ENCODE measurements around the gene IPP.
"Not testable (repeated sequence)": the region's sequence is repeated elsewhere in the genome, so short reads cannot be mapped to it uniquely, and the experiment has no call there.

The IPP gene

DNA sequence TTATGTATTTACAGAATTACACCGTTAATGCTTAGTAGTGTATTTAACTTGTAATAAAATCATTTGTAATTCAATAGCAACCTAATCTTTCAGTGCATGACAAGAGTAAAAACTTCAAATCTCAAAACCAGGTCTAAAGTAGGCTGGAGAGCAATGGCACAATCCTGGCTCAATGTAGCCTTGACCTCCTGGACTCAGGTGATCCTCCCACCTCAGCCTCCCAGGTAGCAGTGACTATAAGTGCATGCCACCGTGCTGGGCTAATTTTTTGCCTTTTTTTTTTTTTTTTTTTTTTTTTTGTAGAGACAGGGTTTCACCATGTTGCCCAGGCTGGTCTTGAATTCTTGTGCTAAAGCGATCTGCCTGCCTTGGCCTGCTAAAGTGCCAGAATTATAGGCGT lies 11.3 kb downstream of the IPP start:
- DNase-seq = no peak

DNA sequence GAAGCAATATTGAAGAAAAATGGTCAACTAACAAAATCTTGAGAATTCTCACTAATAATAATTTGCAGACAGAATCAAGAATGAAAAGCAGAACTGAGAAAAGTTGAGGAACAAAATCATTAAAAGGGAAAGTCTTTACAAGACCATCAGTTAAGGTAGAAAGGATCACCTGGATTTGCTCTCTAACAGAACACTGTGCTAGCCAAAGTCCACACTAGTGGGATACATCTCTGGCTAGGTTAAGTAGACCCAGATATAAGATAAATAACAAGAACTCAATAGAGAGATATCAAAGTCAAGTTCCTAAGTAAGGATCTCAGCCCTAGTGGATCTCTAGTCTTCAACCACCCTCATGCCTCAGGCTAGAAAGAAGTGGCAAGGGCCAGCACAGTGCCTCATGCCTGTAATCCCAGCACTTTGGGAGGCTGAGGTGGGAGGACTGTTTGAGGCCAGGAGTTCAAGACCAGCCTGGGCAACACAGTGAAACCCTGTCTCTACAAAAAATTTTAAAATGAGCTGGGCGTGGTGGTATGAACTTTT lies 19.6 kb downstream of the IPP start:
- DNase-seq = no peak

DNA sequence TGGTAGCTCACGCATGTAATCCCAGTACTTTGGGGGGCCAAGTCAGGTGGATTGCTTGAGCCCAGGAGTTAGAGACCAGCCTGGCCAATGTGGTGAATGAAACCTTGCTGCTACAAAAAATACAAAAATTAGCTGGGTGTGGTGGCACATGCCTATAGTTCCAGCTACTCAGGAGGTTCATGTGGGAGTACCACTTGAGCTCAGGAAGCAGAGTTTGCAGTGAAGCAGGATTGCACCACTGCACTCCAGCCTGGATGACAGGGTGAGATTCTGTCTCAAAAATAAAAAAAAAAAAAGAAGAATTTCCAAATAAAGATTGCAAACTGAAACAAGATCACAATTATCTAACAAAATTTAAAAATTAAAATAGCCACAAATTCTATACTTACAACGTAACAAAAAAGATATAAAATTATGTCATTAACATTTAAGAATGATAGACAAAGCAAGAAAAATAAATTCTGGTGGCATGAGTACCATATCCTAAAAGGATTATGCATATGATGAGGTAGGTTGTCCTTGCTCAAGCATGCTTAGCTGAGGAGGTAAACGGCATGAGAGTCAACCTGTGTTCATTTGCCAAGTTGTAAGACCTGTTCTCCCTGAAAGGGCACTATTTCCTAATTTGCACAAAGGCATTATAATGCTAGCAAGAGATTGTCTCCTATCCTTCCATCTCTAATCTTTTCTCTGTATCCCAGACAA lies 20.2 kb downstream of the IPP start:
- DNase-seq = no peak

DNA sequence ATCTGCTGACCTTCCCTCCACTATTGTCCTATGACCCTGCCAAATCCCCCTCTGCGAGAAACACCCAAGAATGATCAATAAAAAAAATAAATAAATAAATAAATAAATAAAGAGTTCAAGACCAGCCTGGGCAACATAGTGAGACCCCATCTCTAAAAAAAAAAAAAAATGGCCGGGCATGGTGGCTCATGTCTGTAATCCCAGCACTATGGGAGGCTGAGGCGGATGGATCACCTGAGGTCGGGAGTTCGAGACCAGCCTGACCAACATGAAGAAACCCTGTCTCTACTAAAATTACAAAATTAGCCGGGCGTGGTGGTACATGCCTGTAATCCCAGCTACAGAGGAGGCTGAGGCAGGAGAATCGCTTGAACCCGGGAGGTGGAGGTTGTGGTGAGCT lies 24.4 kb downstream of the IPP start:
- DNase-seq = not testable (repeated sequence)

DNA sequence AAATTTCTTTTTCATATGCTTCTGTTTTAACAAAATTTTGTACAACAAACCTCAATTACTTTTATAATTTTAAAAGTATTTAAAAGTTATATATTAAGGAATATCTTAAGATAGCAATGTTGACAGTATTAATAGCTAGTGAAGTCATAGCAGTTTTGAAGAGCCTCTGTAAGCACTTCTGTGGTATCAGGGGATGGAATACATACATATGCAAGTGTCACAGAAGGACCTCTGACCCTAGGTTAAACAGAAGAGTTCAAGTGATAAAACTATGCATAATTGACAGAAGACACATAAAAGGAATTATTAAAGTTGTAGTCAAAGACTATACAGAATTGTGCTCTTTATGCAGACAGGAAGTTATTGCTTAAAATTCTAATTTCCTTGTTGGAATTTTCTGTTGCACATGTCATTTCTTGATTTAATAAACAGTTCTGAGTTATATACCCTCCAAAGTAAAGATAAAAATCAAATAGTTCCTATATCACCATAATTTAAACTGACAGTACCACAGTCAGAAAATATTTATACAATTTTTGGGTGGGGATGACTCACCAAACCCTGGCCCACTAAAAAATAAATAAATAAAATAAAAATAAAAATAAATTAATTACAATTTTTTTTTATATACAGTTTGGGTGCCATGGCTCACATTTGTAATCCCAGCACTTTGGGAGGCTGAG lies 27.1 kb downstream of the IPP start:
- DNase-seq = no peak

DNA sequence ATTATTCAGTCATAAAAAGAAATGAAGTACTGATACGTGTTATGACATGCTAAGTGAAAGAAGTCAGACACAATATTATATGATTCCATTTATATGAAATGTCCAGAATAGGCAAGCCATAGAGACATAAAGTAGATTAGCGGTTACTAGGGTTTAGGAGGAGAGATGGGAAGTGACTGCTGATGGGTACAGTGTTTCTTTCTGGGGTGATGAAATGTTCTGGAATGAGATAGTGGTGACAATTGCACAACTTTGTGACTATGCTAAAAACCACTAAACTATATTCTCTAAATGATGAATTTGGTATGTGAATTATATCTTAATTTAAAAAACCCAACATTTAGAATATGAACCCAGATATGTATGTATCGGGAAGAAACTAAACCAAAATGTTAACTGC lies 27.6 kb downstream of the IPP start:
- no peak for DNase-seq

DNA sequence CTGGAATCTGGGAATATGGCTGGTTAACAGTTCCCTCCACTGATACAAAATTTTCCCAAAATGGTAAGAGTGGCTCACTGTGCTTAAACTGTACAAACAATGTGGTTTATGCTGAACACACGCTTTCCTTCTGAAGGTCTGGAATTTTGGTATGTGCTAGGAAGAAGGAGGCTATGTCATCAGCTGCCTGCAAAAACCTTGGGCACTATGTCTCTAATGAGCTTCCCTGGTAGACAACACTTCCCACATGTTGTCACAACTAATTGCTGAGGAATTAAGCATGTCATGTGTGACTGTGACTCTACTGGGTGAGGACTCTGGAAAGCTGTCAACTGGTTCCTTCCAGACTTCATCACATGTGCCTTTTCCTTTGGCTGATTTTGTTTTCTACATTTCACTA lies 29.2 kb downstream of the IPP start:
- DNase-seq = peak; percentile 0

DNA sequence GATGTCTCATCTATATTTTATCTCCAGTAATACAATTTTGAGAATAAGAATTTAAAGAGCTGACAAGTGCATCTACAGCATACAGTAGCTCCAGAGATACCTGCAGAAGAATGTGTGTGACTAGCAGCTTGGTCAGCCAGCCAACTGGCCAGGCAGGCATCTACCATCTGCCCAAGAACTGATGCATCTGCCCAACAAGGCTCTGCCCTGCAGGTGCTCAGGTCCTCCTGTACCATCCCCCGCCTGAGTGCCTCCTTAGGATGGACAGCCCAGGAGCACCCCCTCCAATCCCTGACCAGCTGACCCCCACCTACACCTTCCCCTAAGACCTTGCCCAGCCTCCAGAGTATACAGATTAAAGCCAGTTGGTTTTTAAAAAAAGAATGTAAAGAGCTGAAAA lies 32.2 kb downstream of the IPP start:
- DNase-seq = no peak

DNA sequence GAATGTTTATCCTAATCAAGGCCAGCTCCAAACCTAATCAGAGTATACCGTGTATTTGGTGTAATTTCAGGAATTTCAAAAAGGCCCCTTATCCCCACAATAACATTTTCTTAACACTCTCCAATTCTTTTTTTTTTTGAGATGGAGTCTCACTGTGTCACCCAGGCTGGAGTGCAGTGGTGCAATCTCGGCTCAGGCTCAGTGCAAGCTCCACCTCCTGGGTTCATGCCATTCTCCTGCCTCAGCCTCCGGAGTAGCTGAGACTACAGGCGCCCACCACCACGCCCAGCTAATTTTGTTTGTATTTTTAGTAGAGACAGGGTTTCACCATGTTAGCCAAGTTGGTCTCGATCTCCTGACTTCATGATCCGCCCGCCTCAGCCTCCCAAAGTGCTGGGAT lies 33.1 kb downstream of the IPP start:
- DNase-seq = not testable (repeated sequence)

DNA sequence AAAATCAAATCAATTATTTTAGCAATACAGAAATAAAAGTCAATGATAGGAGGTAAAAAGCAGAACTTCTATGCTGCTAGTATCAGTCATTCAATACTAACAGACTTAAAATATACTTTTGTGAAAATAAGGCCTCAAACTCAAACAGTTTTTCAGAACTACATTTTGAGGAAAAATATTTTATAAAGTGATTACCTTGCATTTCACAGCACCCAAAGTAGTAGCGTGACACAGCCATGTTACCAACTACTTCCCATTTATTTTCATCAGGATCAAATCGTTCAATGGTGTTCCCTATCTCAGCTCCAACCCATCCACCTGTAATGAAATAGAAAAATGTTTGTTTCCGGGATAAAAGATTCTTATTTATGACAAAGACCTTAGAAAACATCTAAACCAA lies 33.8 kb downstream of the IPP start:
- no peak for DNase-seq

DNA sequence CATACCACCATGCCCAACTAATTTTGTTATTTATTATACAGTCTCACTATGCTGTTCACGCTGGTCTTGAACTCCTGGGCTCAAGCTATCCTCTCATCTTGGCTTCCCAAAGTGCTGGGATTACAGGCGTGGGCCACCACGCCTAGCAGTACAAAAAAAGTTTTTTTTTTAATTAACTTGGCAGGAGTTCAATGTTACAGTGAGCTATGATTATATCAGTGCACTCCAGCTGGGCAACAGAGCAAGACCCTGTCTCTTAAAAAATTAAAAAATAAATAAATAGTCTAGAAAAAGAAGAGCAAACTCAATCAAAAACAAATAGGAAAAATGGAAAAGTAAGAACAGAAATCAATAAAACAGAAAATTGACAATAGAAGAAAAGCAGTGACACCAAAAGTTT lies 36.7 kb downstream of the IPP start:
- no peak for DNase-seq

DNA sequence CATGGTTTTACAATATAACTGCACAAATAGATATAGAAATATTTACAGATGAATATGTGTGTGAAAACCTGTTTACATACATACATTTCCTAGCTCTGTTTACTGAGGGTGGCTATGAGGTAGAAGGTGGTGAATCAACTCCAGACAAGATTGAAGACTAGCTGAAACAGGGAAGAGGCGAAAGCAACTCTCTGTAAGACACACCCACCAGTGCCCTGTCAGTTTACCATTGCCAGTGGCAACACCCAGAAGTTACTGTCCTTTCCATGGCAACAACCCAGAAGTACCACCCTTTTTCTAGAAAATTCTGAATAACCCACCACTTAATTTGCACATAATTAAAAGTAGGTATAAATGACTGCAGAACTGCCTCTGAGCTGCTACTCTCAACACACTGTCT lies 45.8 kb downstream of the IPP start:
- no peak for DNase-seq

DNA sequence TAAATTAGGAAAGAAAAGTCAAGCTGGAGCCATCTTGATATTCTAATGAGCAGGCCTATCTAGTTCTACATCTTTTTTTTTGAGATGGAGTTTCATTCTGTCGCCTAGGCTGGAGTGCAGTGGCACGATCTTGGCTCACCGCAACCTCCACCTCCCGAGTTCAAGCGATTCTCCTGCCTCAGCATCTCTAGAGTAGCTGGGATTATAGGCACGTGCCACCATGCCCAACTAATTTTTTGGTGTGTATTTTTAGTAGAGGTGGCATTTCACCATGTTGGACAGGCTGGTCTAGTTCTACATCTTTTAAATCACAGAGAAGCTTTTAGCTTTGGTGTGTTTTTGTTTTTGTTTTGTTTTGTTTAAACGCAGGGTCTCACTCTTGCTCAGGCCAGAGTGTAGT lies 55.6 kb downstream of the IPP start:
- DNase-seq = no peak

DNA sequence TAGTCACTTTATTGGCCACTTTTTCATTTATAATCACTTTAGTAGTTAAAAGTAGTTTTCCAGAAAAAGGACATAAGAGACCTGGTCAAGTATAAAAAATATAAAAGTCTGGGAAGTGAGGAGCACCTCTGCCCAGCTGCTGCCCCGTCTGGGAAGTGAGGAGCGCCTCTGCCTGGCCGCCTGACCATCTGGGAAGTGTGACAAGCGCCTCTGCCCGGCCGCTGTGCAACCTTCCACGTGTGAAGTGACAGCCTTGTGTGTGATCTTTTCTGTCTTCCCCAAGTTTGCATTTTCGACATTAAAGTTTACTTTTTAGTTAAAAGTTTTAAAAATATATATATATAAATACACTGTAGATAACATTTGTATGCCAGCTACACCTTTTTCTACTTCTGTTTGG lies 56.6 kb downstream of the IPP start:
- DNase-seq = not testable (repeated sequence)

DNA sequence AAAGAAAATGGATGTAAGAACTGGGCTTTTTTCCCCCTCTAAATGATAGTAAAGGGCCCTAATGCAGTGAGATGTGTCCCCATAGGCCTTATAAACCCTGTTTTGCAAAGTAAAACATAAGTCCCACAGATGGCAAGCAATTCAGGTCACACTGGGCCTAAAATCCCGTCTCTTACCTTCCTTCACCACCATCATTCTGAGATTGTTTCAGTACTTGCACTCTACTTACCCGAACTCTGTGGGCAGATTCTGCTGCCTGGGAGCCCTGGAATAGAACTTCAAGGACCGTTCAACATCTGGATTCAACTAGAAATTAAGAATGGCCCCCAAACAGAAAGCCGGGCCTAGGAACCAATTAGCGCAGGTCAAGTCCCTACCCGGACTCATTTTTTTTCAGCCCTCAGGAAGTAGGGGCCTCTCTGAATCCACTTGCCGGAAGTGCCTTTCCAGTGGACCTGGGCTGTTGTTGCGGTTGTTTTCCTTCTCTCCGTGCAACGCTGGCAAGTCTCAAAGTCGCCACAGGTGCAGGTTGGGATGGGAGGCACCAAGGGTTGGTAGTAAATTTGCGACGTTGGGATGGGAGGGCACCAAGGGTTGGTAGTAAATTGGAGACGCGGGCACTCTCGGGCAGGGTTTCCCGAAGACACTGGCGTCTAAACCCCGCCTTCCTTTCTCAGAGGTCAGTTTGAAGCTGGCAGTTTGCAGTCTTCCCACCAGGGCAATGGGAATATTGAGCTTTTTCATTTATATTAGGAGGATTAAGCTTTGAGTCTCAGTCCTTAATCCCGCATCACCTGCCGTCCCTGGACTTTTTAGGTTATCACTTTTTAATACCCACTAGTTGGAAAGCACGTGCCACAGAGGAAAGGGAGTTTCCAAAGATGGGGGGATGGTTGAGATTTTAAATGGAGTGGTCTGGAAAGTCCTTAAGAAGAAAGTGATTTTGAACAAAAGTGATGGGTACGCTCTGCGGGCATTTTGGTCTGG lies 62.4 kb downstream of the IPP start, which contains the start of gene TMEM69:
TSS of gene TMEM69 (plus strand) at position 428 of the 987 bp plus-strand sequence. CDS start 2,888 bp downstream, outside the sequence.
- DNase-seq = peak; percentile 85

DNA sequence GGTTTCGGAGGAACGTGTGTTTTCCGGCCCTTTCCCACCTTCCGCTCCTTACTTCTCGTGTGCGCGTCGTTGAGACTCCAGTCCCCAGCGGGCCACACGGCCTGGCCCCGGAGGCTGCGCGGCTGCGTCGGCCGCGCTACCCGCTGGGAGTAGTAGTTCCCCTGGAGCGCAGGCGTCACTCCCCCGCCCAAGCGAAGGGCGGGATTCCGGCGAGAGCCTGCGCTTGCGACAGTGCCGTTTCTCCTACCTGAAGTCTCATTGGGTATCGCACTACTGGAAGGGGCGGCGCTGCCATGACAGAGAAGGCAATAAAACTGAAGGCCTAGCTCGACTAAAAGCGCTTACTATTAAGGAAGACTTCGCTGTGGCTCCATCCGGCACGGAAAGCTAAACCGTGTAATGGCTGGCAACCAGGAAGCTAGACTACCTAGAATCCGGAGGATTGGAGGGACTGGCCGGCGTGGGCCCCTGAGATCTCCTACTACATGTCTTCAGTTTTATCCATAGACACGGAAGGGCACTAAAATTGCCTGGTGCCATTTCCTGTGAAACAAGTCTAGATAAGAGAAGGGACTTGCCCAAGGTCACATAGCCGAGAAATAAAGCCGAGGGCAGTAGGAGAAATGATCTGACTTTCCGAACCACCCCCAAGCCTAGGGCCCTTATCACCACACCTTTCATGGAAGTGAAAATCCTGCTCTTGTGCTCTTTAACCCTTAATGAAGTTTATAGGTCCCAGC lies 63.3 kb downstream of the IPP start:
- peak; percentile 97 for DNase-seq

DNA sequence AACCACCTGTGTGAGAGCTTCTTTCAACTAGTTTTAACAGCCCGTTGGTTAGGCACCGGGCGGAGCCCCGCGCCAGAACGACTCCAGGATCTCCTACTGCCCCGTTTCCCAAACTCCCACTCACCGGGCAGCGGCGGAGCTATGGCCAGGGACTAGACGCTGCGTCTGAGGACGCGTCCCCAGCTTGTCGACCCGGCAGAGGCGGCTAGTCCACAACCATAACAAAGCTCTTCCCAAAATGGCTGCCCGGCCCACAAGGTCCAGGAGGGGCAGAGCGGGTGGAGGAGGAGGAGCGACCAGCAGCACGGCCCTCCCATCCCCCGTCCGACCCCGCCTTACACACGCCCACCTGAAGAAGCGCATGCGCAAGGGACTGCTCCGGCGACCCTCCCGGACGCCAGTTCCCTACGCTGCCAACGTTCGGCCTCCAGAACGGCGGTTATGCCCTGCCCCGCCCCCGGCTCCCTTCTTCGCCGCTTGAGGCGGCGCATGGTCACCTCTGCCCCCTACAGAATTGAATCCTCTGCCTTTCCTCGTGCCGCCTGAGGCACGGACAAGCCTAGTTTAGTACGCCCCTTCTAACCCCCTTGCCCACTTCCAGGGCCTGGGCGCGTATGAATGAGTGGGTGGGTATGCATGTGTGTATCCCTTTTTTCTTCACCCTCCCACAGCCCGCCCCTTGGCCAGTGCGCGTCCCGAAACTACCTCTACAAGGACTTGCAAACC lies 64.0 kb downstream of the IPP start, which contains the start of gene GPBP1L1:
TSS of gene GPBP1L1 (minus strand) at position 246 of the 726 bp plus-strand sequence. CDS start 27,446 bp downstream, outside the sequence.
- DNase-seq = peak; percentile 94

DNA sequence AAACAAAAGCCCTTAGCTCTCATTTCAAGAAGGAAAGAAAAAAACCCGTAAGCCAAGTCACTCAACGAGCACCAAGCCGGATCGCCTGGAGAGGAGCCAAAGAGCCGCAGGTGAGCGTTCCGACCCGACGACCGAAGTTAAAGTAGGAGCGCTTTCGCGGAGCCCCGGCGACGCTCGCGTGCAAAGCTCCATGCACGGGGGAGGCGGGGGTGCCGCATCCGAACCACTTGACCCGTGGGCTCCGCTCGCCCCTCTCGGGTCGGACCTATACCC lies 64.5 kb downstream of the IPP start:
- peak; percentile 59 for DNase-seq

DNA sequence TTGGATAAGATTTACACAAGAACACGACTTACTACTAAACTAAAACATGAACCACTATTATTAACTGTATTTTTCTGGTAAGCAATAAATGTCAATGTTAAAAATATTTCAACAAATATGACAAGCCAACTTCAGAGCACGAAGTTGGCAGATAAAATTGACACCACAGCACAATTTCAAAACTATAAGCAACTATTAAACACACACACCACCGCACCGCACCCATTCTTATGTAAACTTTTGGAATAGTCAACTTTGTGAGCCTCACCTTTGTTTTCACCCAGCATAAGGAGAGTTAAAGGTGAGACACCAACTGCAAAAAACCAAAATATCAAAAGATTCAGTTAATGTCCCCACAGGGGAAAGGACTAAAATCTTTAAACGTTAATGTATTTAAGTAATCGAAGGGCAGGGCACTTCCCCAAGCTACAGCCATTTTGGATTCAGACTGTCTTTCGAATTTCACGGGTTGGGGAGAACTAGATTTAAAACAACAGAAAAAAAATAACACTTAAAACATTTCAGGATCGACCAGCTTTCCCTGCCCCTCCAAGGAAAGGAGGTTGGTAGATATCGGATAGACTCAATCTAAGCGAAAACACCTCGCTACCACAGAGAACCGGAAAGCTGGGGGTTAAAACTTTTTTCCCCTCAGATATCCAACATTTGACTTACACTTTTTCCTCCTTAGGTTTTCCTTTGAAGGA lies 65.0 kb downstream of the IPP start:
- DNase-seq = peak; percentile 20

DNA sequence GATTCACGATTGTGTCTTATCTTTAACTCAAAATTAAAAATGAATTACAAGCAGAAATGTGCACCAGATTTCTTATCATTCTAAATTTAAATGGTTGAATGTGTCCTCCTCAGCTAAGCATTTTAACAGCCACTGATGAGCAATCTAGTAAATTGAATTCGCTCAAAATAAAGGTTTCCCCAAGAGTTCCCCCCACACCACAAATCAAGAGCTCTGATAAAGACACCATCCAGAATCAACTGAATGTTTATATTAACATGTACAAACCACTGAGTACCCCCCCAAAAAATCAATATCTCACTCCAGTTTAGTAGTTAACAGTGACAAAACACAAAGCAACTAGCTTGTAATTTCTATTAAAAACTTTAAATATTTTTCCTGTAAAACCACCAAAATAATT lies 66.1 kb downstream of the IPP start:
- DNase-seq = no peak

DNA sequence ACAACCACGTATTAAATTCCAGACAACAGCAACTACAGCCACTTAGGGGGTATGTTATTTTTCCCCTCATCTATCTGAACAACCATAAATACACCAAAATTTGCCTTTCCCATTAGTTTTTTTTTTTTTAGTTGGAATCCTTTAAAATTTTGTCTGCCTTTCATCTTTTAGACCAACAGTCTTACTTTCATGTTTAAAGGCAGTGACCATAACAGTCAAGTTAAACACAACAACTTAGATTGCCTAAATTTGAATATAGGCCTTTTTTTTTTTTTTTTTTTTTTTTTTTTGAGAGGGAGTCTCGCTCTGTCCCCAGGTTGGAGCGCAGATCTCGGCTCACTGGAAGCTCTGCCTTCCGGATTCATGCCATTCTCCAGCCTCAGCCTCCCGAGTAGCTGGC lies 67.5 kb downstream of the IPP start:
- no peak for DNase-seq
